ENCODE data around the gene MARVELD2. TPM values are rescaled to one million over a fixed set of nuclear protein-coding genes. Genes with fewer than 3 reads are reported as not detected.

The MARVELD2 gene, protein sequence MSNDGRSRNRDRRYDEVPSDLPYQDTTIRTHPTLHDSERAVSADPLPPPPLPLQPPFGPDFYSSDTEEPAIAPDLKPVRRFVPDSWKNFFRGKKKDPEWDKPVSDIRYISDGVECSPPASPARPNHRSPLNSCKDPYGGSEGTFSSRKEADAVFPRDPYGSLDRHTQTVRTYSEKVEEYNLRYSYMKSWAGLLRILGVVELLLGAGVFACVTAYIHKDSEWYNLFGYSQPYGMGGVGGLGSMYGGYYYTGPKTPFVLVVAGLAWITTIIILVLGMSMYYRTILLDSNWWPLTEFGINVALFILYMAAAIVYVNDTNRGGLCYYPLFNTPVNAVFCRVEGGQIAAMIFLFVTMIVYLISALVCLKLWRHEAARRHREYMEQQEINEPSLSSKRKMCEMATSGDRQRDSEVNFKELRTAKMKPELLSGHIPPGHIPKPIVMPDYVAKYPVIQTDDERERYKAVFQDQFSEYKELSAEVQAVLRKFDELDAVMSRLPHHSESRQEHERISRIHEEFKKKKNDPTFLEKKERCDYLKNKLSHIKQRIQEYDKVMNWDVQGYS
- total RNA-seq (2014; rRNA removed; shearing (Covaris generic)): 0.08 and 0.13 TPM in 2 replicates

DNA sequence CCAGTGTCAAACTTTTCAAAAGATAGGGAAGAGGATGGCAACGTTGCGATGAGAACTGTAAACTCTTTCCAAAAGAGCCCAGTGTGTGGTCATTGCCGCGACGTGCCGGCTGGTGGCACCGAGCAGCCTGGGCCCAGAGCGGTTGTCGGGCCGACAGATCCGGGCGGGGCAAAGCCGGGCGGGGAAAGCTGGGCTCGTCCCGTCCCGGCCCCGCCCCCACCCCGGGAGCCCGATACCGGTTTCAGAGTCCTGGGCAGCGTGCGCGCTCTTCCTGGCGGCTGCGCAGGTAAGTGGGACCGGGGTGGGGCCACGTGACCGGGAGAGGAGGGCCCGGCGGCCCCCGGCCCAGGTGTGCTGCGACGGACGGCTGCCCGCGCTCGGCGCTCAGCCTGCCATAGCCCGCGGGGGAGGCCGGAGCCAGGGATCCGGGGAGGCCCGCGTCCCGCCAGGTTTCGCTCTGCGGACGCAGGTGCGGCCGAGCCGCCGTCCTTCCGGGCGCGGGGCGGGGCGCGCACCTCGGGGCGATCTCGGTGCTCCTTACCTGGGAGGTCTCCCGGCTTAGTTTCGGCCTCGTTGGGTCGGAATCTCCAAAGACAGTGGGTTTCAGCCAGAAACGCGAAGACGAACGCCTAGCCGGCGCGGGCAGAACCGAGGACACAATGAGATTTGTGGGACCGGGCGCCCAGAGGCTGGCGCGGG lies at the start of gene MARVELD2:
Gene MARVELD2, plus strand, starts transcription at position 232 of the 699 bp plus-strand sequence. CDS start 4,270 bp downstream, outside the sequence.

DNA sequence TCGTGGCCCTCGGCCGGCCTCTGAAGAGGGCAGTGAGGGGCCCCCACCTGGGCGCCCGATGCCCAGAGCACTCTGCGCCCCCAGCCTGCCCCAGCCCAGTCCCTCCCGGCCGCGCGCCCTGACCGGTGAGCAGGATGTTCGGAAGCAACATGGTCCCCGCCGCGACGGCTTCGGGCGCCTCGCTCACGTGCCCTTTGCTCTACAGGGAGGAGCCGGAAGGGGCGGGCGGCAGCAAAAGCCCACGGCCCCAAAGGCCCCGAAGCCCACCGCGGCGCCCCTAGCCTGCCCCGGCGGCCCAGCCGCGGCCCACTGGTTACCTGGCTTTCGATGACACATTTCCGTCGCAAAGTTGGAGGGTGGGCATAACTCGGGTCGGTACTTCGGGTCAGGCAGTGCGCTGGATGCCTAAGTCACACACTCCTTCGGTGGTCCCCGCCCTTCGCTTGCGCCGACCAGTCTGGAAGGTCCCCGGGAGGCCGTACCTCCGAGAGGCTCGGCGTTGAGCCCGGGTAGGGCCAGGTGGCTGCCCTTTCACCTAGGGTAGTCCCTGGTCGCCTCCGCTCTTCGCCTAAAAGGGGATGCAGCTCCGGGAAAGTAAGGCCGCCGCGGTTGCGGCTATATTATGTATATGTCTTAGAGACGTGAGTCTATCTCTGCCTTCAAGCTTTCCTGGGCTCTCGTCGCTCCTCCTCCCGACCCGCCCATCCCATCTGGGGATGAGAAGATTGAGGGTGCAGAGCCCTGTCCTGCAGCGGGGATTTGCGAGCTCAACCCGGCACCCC lies 45.4 kb upstream of the MARVELD2 start, which contains the start of the genes AK6, RAD17 and TAF9:
Gene AK6, minus strand, starts transcription at position 181 of the 782 bp plus-strand sequence. Its CDS starts 30 bp downstream, at position 151.
Gene RAD17, plus strand, starts transcription at position 479 of the 782 bp plus-strand sequence. CDS start 2,391 bp downstream, outside the sequence.
Gene TAF9, minus strand, starts transcription at position 181 of the 782 bp plus-strand sequence. CDS start 3,783 bp downstream, outside the sequence.

DNA sequence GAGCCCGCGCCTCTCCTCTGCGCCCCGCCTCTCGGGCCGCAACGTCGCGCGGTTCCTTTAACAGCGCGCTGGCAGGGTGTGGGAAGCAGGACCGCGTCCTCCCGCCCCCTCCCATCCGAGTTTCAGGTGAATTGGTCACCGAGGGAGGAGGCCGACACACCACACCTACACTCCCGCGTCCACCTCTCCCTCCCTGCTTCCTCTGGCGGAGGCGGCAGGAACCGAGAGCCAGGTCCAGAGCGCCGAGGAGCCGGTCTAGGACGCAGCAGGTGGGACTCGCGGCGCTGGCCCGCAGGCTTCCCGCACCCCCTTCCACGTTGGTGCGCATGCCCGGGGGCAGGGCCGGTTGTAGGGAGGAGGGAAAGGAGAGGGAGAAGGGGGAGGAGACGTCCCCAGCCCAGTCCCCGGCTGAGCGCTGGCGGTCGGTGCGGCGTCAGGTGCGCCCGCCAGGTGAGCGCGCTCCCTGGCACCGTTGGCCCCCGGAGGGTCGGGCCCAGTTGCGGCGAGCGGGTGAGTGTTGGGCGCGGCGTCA lies 77.5 kb downstream of the MARVELD2 start, which contains the start of gene OCLN:
Gene OCLN, plus strand, starts transcription at position 400 of the 532 bp plus-strand sequence. CDS start 11,455 bp downstream, outside the sequence.

Small RNA genes within 50 kb of the gene (small RNA-seq; reads per million reads assigned to genes)
- not detected for gene RN7SL616P
- gene RPS27P14: not detected

Other genes with a start within 250 kb of the MARVELD2 start
- 149 and 179 TPM in 2 replicates for gene CCNB1, start 248.0 kb upstream of the MARVELD2 start, total RNA-seq (2014; rRNA removed; shearing (Covaris generic))
- 79.0 and 80.6 TPM in 2 replicates for gene CENPH, start 225.5 kb upstream of the MARVELD2 start, total RNA-seq (2014; rRNA removed; shearing (Covaris generic))
- 53.7 and 65.3 TPM in 2 replicates for gene CDK7, start 180.2 kb upstream of the MARVELD2 start, total RNA-seq (2014; rRNA removed; shearing (Covaris generic))
- 5.7 and 6.9 TPM in 2 replicates for gene CCDC125, start 82.3 kb upstream of the MARVELD2 start, total RNA-seq (2014; rRNA removed; shearing (Covaris generic))
- gene AK6, start 45.6 kb upstream of the MARVELD2 start, total RNA-seq (2014; rRNA removed; shearing (Covaris generic)): 44.2 and 79.7 TPM in 2 replicates
- 111 and 141 TPM in 2 replicates for gene TAF9, start 45.6 kb upstream of the MARVELD2 start, total RNA-seq (2014; rRNA removed; shearing (Covaris generic))
- gene RAD17, start 45.3 kb upstream of the MARVELD2 start, total RNA-seq (2014; rRNA removed; shearing (Covaris generic)): 17.7 and 25.7 TPM in 2 replicates
- 0.11 and 0.34 TPM in 2 replicates for gene OCLN, start 77.7 kb downstream of the MARVELD2 start, total RNA-seq (2014; rRNA removed; shearing (Covaris generic))
- 41.1 and 49.4 TPM in 2 replicates for gene GTF2H2C, start 145.1 kb downstream of the MARVELD2 start, total RNA-seq (2014; rRNA removed; shearing (Covaris generic))